HT-29 (cell line): ENCODE measurements around the gene ARPIN. TPM values are rescaled to one million over a fixed set of nuclear protein-coding genes. Genes with fewer than 3 reads are reported as not detected.
"Not testable (repeated sequence)": the region's sequence is repeated elsewhere in the genome, so short reads cannot be mapped to it uniquely, and the experiment has no call there.

Experiments used
- DNase-seq: peaks from one replicate; pipeline ENCODE4 v3.0.0-alpha.2; 2015; ENCODE audit warnings: low spot score
- total RNA-seq: library from RNA; depleted of rRNA; stranded (reverse); fragments of >200 nt; shearing (Covaris generic); gene quantifications from 2 replicates; pipeline ENCODE4 v1.2.3, GENCODE V29; 2014; rRNA removed

ARPIN gene
- total RNA-seq = 4.7 and 7.9 TPM in 2 replicates

GRCh38 chr15:89912674-89913396 lies at the start of gene ARPIN:
ARPIN (minus strand) TSS chr15:89912952; CDS start chr15:89912835, 117 bp downstream.
- peak; percentile 70 for DNase-seq

GRCh38 chr15:89958107-89958805 lies 45.5 kb upstream of the ARPIN start:
- DNase-seq = peak; percentile 25

DNA sequence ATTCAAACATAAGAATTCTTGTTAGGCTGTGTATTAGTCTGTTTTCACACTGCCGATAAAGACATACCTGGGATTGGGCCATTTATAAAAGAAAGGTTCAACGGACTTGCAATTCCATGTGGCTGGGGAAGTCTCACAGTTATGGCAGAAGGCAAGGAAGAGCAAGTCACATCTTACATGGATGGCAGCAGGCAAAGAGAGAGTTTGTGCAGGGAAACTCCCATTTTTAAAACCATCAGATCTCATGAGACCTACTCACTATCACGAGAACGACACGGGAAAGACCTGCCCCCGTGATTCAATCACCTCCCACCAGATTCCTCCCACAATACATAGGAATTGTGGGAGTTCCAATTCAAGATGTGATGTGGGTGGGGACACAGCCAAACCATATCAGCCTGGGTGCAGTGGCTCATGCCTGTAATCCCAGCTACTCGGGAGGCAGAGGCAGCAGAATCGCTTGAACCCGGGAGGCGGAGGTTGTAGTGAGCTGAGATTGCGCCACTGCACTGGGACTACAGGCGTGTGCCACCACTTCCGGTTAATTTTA lies 42.8 kb upstream of the ARPIN start:
- DNase-seq = not testable (repeated sequence)

DNA sequence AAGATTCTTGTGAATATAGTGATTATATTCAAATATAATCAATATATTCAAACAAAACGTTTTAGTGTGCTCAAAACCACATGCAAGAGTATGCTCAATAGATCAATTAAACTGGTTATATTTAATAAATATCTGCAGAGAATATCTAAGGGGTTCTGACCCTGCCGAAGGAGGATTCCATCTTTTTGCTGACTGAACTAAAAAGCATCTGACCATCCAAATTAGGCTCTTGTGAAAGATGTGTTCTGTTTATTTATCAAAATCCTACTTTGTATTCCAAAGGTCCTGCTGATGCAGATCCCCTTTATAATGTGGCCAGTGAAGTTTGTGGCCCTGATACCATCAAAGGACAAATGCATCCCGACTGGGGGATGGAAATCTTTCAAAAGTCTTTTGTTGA lies 41.8 kb upstream of the ARPIN start:
- DNase-seq = no peak

DNA sequence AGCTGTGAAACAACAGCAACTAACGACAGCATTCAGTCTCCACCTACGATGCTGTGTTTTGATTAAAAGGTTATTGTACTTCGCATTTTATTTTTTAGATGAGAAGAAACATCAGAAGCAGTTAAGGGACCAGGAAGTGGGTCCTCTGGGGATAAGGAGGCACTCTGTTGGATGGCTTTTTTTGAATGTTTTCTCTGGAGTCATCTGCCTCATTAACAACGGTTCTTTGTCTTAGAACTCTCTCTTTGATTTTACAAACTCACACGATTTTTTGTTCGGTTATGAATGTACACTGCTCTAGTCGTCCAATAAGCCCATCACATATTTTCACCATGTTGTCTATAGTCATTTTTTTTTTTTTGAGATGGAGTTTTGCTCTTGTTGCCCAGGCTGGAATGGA lies 36.0 kb upstream of the ARPIN start:
- no peak for DNase-seq

- no peak for DNase-seq
Observed at GRCh38 chr15:89947385-89947784, 34.6 kb upstream of the ARPIN start.

DNA sequence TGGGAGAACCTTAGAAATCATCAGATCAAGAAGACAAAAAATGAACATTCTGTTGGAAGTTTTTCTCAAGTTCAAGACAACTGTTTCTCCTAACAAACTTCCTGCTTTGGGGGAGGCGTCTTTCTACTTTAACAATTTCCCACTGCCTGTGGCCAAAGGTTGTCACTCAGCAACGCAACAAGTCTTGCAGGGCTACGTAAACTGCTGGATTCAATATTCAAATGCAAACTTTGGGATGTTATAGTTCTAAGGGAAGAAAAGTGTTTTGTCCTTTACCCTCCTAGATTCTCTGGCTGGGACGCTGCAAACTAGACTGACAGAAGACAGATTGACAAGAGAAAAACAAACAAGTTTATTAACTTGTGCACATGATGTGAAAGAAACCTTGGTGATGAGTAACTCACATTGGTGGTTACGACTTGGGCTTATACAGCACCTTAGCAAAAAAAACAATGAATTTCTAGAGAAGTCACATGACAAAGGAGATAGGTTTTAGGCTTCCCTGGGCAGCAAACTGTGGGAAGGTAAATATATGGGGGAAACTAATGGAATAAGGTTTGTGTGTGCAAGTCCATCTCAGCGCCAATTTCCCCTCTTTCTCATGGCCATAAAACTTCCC lies 34.0 kb upstream of the ARPIN start:
- DNase-seq = peak; percentile 52

DNA sequence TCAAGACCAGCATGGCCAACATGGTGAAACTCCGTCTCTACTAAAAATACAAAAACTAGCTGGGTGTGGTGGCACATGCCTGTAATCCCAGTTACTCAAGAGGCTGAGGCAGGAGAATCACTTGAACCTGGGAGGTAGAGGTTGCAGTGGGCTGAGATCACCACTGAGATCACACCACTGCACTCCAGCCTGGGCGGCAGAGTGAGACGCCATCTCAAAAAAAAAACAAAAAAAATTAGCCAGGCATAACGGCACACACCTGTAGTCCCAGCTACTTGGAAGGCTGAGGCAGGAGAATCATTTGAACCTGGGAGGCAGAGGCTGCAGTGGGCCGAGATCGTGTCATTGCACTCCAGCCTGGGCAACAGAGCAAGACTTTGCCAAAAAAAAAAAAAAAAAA lies 31.0 kb upstream of the ARPIN start:
- DNase-seq = not testable (repeated sequence)

- DNase-seq = no peak
Observed at GRCh38 chr15:89939910-89940309, 27.2 kb upstream of the ARPIN start.

GRCh38 chr15:89939377-89939776 lies 26.6 kb upstream of the ARPIN start:
- not testable (repeated sequence) for DNase-seq

DNA sequence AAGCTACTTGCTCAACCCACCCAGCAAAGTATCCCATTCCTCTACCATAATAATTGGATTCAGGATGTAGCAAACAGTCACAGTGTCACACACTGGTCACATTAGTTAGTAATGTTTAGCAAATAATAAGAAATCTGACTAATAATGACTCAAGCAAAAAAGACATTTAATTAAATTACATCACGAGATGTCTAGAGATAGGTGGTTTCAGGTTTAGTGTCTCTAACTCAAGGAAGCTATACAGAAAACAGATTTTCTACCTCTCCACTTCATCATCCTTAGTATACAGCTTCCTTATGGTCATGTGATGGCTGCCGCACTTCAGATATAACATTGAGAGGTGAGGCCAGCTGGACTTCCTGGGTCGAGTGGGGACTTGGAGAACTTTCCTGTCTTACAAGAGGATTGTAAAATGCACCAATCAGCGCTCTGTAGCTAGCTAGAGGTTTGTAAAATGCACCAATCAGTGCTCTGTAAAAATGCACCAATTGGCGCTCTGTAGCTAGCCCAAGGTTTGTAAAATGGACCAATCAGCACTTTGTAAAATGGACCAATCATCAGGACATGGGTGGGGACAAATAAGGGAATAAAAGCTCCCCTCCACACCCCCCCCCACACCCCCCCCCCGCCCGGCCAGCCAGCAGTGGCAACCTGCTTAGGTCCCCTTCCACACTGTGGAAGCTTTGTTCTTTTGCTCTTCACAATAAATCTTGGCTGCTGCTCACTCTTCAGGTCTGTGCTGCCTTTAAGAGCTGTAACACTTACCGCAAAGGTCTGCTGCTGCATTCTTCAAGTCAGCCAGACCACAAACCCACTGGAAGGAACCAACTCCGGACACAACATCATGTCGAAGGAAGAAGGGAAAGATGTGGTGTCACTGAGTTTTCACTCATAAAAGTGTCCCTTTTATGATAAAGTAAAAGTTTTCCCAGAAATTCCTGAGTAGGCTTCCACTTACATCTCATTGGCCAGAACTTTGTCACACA lies 24.9 kb upstream of the ARPIN start:
- no peak for DNase-seq

- DNase-seq = no peak
Observed at GRCh38 chr15:89936786-89937265, 24.1 kb upstream of the ARPIN start.

DNA sequence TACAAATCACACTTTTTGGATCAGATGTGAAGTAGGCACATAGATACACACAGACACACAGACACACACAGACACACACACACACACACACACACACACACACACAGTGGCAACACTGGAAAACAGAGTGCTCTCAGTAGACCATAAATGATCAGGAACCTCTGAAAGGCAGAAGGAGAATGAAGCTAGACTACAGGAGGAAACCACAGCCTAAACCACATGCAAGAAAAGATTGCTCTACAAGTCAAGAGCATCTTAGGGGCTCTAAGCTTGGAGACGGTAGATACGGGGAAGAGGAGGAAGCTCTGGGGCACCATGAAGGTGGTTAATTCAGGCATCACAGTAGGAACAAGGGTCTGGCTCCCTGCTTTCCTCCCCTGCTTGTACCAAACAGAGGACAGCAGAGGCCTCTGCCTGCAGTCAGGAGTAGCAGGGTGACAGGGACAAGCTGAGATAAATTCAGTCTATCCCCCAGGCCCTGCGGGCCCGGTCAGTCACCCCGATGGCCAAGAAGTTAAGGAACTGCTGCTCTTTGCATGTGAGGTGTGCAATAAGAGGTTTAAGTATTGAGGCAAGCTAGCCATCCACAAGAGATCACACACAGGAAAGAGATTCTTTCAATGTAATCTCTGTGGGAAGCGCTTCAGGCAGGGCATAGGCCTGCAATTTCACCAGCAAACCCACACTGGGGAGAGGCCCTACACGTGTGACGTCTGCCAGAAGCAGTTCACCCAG lies 23.5 kb upstream of the ARPIN start:
- no peak for DNase-seq

- DNase-seq = no peak
Observed at GRCh38 chr15:89932880-89933279, 20.1 kb upstream of the ARPIN start.

- no peak for DNase-seq
Observed at GRCh38 chr15:89928421-89928820, 15.7 kb upstream of the ARPIN start.

DNA sequence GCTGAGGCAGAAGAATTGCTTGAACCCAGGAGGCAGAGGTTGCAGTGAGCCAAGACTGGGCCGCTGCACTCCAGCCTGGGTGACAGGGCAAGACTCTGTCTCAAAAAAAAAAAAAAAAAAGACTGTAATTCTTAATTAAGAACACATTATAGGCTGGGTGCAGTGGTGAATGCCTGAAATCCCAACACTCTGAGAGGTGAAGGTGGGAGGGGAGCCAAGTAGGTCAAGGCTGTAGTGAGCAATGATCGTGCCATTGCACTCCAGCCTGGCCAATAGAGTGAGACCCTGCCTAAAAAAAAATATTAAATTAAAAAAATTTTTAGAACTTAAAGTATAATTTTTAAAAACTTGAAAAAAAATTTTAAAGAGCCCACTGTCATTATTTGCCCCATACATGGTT lies 13.4 kb upstream of the ARPIN start:
- no peak for DNase-seq

DNA sequence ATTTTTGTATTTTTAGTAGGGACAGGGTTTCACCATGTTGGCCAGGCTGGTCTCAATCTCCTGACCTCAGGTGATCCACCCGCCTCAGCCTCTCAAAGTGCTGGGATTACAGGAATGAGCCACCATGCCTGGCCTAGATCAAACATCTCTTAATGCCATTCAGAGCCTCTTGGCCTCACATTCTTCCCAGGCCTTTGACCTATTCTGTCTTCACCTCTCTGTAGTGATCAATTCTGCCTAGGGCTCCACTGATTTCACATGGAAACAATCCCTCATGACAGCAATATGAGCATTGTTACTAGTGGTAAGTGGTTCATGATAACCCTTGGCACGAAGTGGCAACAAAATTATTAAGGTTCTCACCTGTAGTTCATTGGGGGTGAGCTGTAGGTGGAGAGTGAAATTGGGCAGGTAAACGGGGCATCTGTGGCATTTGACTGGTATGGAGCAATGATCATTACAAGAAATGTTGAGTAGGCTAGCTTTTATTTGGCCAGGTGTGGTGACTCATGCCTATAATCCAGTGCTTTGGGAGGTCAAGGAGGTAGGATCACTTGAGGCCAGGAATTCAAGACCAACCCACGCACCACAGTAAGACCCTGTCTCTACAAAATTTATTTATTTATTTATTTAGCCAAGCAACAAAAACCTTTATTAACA lies 4.8 kb upstream of the ARPIN start:
- peak; percentile 81 for DNase-seq

- no peak for DNase-seq
Observed at GRCh38 chr15:89916660-89917059, 3.9 kb upstream of the ARPIN start.

GRCh38 chr15:89912145-89912673 lies 543 bp downstream of the ARPIN start:
- DNase-seq = peak; percentile 74
